Activated CD8-positive, alpha-beta T cell treated with anti-CD3 and anti-CD28 coated beads for 36 hours (primary cell): ENCODE data around the gene KDM4C. TPM values are rescaled to one million over a fixed set of nuclear protein-coding genes. Genes with fewer than 3 reads are reported as not detected.

Experiments used
- ATAC-seq: fragments of 200-7000 bp; cut with Tn5 transposase; one replicate; pipeline ENCODE4 v1.10.0; 2021; ENCODE audit warnings: mild to moderate bottlenecking, moderate library complexity
- CTCF ChIA-PET: fragments of 350-600 bp; sonication (Branson Sonifier 250); formaldehyde crosslinking; loops from one replicate; lab custom pipeline; 2021; ENCODE audit warnings: antibody characterized with exemption; lab: Charles Lee
- POLR2A ChIA-PET: fragments of 350-600 bp; sonication (Branson Sonifier 250); formaldehyde crosslinking; loops from one replicate; lab custom pipeline; 2021; ENCODE audit warnings: antibody characterized with exemption; lab: Charles Lee
- DNase-seq: peaks from one replicate; pipeline ENCODE4 v3.0.0-alpha.2; 2020
- H3K27ac Mint-ChIP-seq: one replicate; pipeline ENCODE4 v1.8.0; 2021; ENCODE audit warnings: mild to moderate bottlenecking, mixed read lengths
- H3K27me3 Mint-ChIP-seq: one replicate; pipeline ENCODE4 v1.8.0; 2021; ENCODE audit warnings: mixed read lengths
- H3K36me3 Mint-ChIP-seq: one replicate; pipeline ENCODE4 v1.8.0; 2021; ENCODE audit warnings: low read depth, mixed read lengths
- H3K4me1 Mint-ChIP-seq: one replicate; pipeline ENCODE4 v1.8.0; 2021; ENCODE audit warnings: low read depth, mixed read lengths
- H3K4me3 Mint-ChIP-seq: one replicate; pipeline ENCODE4 v1.8.0; 2021; ENCODE audit warnings: mild to moderate bottlenecking, moderate library complexity, mixed read lengths
- H3K9me3 Mint-ChIP-seq: one replicate; pipeline ENCODE4 v1.8.0; 2021; ENCODE audit warnings: mixed read lengths
- CTCF ChIP-seq: fragments of 200-600 bp; IDR thresholded peaks from one replicate; pipeline ENCODE4 v1.8.0; 2022; ENCODE audit warnings: antibody characterized with exemption, mild to moderate bottlenecking
- intact Hi-C: fragments of 100-400 bp; cut with micrococcal nuclease; formaldehyde crosslinking; loops from one replicate; pipeline ENCODE4 v1.10.0; 2022
- total RNA-seq, 2 experiments: library from RNA; stranded (reverse); gene quantifications; one replicate each; pipeline ENCODE4 v1.2.3, GENCODE V29; 2021

Gene KDM4C
- total RNA-seq, 2 experiments from 2014 or later: 31.1 to 32.9 TPM

DNA sequence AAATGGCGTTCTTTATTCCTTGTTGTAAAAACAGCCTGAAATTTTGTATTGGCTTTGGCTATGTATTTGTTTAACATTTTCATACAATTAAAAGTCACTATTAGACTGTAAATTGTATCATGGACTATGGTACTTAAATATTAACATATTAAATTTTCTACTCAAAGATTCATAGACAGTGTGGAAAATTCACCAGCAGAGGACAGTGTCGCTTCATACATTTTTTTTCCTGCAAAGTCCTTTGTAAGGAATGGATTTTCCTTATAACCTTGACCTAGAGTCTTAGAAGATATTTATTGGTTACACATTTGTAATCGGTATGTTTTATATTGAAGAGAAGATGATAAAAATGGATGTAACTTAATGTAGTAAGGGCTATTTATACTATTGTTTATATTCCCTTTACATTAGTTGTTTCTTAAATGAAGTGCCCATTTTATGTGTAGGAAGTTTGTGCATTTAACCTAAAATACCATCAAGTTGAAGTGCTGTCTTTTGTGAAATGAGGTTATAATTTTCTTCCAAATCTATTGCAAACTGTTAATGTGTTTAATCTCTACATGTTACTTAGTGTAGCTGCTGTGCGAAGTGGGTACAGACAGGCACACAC, 150.1 kb downstream of the KDM4C start:
- H3K4me1 Mint-ChIP-seq: peaks cover 4% of the 10 kb centered on the region
- H3K4me3 Mint-ChIP-seq: no peak overlapping the region
- ATAC-seq (no peak), DNase-seq (peak; percentile 18)
- intact Hi-C loops: loop anchor here (10.0 kb wide), 1 partner anchor 127 kb away; no protein-coding TSS in a partner anchor
- POLR2A ChIA-PET: no interaction called here
- H3K27ac Mint-ChIP-seq: no peak overlapping the region
- CTCF ChIA-PET: interaction anchor here (0.6 kb wide), 1 partner anchor 81 kb away, joined by 3 read pairs; no protein-coding TSS in a partner anchor
- no peaks in the 10 kb centered on the region for H3K27me3 Mint-ChIP-seq
- H3K9me3 Mint-ChIP-seq: no peaks in the 10 kb centered on the region
- TF ChIP-seq CTCF: peak; percentile 40
- H3K36me3 Mint-ChIP-seq: peaks cover 2% of the 10 kb centered on the region

DNA sequence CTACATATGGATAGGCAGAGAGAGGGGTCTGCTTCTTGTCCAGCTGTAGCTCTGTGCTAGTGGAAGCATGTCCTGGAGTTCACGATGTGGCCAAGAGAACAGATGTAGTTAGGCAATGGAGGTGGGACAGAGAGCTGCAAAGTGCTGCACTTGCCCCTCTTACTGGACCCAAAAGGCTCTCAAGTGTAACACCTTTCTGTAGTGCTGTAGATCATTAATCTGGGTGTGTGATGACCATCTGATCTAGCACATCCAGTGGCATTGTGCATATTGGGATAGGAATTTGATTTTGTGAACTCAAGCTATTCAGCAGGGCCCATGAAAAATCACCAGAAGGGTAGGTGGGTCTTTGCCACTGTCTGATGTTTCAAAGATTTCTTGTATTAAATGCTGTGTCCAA, 151.4 kb downstream of the KDM4C start:
- H3K9me3 Mint-ChIP-seq: no peaks in the 10 kb centered on the region
- H3K4me3 Mint-ChIP-seq: no peak overlapping the region
- ATAC-seq (no peak), DNase-seq (no peak)
- ChIA-PET CTCF (interaction anchor here (0.8 to 1.9 kb wide), 6 partner anchors 8 to 143 kb away, joined by 3 to 5 read pairs (median 4); no protein-coding TSS in a partner anchor), POLR2A (interaction anchor here (0.6 kb wide), 1 partner anchor 19 kb away, joined by 3 read pairs; no protein-coding TSS in a partner anchor)
- peaks cover 2% of the 10 kb centered on the region for H3K36me3 Mint-ChIP-seq
- peaks cover 4% of the 10 kb centered on the region for H3K4me1 Mint-ChIP-seq
- intact Hi-C loops: loop anchor here (10.0 kb wide), 1 partner anchor 126 kb away; no protein-coding TSS in a partner anchor
- H3K27ac Mint-ChIP-seq: no peak overlapping the region
- H3K27me3 Mint-ChIP-seq: no peaks in the 10 kb centered on the region
- no peak for TF ChIP-seq CTCF

- TF ChIP-seq CTCF: peak; percentile 41
- peaks cover 2% of the 10 kb centered on the region for H3K36me3 Mint-ChIP-seq
- ATAC-seq (no peak), DNase-seq (no peak)
- H3K9me3 Mint-ChIP-seq: no peaks in the 10 kb centered on the region
- CTCF ChIA-PET: interaction anchor here (0.9 to 1.9 kb wide), 4 partner anchors 9 to 142 kb away, joined by 4 to 5 read pairs (median 5); no protein-coding TSS in a partner anchor
- intact Hi-C loops: no loop called here
- peaks cover 4% of the 10 kb centered on the region for H3K4me1 Mint-ChIP-seq
- no peak overlapping the region for H3K4me3 Mint-ChIP-seq
- H3K27ac Mint-ChIP-seq: no peak overlapping the region
- POLR2A ChIA-PET: no interaction called here
- H3K27me3 Mint-ChIP-seq: no peaks in the 10 kb centered on the region
These were observed 152.3 kb downstream of the KDM4C start for GRCh38 chr9:6910032-6910431.

DNA sequence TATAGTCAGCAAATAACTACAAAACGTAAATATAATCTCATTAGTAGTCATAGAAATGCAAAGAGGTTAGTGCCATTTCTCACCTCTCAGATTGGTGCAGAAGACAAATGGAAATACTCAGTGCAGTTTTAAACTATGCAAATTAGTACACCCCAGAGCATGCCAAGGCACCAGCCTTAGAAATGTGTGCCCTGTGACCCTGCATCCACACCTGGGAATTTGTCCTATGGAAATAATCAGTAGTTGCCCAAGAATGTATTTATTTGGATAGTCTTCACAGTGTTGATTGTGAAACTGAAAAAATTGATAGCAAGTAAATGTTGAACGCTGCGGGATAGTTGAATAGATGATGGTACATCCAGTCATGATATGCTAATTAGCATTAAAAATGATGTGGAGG, 152.7 kb downstream of the KDM4C start:
- CTCF ChIA-PET: interaction anchor here (1.1 to 1.9 kb wide), 2 partner anchors 13 to 84 kb away, joined by 3 to 5 read pairs; no protein-coding TSS in a partner anchor
- ATAC-seq: no peak
- no peak for TF ChIP-seq CTCF
- Mint-ChIP-seq H3K4me1 (peaks cover 4% of the 10 kb centered on the region), H3K27ac (no peak overlapping the region), H3K27me3 (no peaks in the 10 kb centered on the region), H3K4me3 (no peak overlapping the region), H3K36me3 (no peaks in the 10 kb centered on the region), H3K9me3 (no peaks in the 10 kb centered on the region)
- DNase-seq: no peak
- intact Hi-C loops: no loop called here
- POLR2A ChIA-PET: no interaction called here
